AML-193 (cell line): ENCODE data around the gene BRINP2.

Experiments used
- DNase-seq, 2 experiments: peaks; one replicate each; lab custom pipeline; 2025; lab: John Stamatoyannopoulos, UW

Gene BRINP2

DNA sequence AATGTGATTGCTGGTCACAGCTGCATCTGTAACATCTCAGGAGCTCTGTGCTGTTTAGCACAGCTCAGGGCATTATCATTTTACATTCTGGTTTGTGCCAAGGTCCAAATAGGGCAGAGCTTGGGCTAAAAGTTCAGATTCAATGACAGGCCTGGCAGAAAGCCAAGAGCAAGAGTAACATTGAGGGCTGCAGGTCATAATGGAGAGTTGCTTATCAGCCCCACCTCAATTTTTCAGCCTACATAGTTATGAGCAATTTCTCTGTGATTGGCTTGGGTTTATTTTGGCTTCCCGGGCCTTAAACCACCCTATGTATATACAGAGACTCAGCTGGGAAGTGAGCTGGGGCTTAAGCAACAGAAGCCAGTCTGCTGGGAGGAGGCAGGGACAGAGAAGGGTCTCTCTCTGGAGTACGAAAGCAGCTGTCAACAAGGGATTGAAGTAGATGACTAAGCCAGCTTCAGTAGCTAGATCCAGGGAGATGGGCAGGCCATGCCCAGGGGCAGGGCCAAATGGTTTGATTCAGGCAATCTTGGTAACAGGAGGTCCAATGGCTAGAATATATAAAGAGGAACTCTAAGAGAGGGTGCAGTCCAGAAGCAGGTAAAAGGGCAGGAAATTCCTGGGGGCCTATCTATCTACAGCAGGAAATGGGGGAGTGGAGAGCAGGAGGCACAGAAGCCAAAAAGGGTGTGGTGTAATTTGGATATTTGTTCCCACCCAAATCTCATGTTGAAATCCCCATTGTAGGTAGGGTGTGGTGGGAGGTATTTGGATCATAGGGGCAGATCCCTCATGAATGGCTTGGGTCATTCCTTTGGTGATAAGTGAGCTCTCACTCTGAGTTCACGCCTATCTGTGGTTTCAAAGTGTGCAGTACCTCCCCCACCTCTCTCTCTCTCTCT, 49.0 kb downstream of the BRINP2 start:
- DNase-seq = no peak

DNA sequence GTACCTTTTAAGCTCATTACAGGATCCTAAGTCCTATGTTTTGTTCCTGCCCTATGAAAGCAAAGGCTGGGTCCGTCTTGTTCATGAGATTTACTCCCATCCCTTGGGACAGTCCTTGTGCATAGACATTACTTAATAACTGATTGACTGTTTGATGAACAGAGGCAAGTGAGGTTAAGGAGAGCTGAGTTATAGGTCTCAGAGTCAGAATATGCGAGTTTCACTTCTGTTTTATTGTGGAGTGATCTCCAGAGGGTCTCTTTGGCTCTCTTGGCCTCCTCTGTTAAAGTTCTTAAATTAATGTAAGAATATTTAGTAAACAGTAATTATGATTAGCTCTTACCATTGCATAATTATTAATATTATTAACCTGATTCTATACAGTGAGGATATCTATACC, 52.6 kb downstream of the BRINP2 start:
- DNase-seq = no peak

DNA sequence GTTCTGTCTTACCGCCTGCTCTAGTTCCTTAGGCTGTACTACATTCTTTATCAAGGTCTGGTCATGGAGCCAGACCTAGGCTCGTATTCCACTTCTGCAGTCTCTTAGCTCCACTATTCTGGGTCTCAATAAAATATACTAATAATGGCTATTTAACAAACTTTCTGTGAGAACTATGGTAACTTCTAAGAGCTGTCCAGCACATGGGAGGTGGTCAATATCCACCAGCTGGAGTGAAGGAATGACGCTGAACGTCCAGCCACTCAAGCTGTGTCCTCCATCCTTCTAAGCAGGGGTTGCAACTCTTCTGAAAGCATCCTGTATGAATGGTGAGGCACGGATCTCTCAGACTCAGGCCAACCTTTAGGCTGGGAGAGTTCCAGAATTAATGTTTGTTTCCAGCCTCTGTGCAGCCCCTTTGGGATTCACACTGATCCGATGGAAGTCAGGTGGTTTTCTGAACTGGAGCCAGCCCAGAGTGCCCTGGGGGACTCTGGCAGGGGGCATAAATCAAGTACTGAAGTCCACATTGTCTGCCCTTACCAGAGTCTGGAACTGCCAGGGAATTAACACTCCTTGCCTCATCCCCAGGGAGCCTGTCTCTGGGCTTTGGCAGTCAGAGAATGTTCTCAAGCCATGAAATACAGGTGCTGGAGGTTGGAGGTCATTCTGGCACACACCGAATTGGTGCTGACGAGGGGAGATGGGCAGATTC, 57.4 kb downstream of the BRINP2 start:
- no peak for DNase-seq

DNA sequence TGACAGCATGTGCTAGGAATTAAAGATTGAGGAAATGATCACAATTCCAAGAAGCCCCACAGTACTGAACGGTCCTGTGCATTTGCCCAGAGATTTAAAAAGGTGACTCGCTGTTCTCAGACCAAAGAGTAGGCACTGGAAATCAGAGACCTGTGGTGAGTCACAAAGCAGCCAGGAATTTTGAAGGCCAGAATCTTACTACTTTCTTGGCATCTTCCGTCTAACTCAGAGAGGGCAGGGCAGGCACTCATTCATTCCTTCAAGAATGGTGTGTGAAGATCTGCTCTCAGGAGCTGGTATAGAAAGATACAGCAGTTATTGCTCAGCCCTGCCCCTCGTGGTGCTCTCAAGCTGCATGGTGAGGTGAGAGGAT, 57.9 kb downstream of the BRINP2 start:
- DNase-seq = no peak

DNA sequence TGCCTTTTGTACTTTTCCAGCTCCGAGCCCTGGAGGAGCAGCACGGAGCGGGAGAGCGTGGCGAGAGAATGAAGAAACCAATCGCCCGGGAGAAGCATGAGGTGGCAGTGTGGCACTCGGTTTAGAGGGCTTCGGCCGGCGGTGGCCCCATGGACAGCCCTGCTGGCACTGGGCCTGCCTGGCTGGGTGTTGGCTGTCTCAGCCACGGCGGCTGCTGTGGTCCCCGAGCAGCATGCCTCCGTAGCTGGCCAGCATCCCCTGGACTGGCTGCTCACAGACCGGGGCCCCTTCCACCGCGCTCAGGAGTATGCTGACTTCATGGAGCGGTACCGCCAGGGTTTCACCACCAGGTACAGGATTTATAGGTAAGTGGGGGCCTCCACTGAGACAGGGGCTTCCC, 59.0 kb downstream of the BRINP2 start:
- DNase-seq = no peak

DNA sequence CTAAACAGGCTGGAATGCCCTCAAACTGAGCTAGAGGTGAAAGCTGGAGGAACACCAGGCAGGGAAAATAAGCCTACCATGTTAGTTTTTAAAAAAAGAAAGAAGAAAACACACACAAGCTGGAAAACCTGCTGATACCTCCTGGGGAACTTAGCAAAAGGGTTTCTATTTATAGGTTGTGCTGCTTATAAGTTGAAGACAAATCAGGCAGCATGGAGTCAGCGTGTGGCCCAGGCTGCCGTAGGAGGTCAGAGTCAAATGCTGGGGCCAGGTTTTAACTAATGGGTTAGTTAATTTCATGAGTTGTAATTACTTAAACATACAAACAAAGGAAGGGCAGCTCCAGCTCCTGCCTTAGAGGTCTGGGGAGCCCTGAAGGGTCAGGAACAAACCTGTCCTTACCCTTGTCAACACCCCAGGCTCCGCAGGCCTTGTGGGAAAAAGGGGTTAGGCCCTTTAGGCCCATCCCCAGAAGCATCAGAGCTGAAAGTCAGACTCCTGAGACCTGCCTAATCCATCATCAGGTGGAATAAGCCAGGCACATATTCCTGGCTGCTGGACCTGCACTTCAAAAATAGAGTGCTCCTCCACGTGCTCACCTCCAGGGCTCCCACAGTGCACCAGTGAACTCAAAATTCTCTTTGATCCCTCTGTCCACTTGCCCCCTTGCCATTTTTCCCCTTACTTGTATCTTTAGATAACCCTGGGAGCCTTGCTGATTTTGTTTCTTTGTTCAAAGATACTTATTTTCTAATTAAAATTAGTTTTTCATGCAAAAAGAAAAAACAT, 59.7 kb downstream of the BRINP2 start:
- DNase-seq = no peak

DNA sequence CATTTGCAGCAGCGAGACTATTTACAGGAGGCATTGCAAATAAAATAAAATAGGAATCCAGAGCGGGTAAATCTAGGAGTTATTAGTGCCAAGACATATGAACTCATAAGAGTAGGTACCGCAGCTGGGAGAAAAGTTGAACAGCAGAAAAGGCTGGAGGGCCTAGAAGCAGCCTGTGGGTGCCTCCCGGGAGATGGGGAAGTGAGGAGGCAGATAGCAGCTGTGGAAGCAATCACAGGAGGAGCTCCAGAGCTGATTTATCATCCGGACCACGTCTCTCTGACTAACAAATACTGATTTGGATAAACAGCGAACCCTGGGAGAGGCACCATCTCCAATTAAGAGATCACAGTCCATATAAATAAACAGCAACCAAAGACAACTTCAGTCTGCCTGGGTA, 64.6 kb downstream of the BRINP2 start:
- DNase-seq = no peak

DNA sequence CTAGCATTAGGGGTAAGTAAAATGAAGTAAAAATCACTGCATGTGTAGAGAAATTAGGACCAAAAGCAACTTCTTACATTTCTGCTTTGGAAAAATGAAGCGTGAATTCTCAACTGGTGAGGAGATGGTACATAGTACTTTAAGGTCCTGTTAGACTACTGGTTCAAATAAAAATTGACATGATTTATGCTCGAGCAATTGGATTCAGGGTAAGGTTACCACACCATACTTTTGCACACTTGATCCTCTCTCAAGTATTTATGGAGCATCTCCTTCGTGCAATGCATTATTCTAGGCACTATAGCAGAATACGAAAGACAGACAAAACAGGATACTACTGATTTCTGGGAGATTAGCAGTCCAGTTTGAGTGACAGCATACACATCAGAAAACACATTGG, 66.2 kb downstream of the BRINP2 start:
- DNase-seq = no peak

DNA sequence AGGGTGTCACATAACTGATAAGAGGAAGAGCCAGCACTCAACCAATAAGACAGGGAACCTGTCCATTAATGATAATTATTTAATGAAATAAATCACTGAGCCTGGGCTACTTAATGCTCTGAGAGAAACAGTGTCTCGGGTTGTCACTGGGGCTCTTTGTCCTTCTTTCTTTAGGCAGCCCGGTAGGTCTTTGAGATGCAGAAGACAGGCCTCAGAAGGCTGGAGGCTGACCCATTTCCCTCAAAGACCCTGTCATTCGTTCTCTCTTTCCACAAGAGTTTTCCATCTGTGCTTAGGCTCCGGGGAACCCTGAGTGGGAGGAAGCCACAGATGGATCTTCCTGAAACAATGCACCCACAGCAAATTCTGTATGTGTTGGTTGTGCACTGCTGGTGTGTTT, 68.2 kb downstream of the BRINP2 start:
- DNase-seq = no peak

DNA sequence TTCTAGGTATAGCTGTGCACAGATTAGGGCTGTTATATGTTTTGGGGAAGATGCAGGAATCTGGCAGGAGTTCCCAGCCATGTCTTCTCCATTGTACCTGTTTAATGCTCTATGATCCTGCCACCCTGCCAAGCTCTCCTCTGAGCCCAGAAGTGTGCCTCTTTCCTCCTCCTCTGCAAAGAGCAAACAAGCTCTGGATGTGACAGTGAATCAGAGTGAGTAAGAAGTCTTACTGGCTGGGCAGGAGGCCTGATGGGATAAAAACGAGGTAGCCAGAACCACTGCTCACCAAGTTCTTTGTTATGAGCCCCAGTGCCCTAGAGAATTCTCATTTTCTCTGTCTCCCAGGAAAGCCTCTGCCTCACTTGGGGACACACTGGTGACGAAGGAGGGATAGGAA, 69.0 kb downstream of the BRINP2 start:
- no peak for DNase-seq

DNA sequence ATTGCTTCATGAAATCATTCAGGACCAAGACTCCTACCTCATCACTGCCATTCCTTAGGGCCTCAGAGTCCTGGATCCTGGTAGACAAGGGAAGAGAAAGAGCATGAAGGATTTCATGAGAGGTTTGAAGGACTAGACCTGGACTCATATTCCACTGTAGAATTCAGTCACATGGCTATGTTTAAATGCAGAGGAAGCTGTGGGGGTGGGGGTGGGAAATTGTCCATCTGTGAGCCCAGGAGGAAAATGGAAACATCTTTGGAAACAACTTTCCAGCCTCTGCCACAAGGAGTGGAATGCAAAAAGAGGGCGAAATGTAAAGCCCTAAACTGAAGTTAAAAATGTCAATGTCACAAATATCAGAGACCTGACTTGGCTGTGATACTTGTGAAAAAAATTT, 73.0 kb downstream of the BRINP2 start:
- no peak for DNase-seq

DNA sequence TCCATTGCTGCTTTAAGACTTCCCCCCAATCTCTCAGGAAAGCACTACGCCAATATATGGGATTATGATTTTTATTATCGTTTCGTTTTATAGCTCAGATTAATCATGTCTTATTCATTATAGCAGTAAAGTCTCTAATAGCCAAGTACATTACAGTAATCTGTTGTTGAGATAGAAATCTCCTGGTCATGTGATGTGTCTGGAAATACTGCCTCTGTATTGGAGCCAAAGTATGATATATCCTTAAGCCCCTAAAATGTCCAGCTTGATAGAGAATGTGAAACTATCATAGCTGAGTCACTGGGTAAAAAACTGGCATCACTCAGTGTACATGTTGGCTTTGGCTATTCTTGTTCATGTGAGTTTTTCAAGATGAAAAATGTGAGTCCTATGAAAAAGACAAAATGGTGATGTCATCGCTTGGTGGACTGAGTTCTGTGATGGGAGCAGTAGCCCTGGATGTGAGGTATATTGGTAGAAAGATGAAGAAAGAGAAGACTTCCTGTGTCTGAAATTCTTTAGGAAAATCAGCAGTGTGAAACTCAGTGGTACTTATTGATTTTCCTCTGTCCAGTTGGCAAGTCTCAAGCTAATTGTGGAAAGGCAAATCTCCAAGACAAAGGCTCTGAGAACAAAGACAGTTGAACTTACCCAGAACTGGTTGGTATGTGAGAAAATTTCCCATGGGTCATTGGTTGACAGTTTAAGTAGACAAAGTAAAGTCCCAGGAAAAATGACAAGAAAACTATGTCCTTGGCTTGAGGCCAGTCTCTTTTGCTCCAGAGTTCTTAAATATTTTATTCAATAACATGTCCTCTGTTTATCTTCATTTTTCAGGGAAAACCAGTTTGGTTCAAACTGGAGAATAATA, 76.2 kb downstream of the BRINP2 start:
- DNase-seq = no peak

DNA sequence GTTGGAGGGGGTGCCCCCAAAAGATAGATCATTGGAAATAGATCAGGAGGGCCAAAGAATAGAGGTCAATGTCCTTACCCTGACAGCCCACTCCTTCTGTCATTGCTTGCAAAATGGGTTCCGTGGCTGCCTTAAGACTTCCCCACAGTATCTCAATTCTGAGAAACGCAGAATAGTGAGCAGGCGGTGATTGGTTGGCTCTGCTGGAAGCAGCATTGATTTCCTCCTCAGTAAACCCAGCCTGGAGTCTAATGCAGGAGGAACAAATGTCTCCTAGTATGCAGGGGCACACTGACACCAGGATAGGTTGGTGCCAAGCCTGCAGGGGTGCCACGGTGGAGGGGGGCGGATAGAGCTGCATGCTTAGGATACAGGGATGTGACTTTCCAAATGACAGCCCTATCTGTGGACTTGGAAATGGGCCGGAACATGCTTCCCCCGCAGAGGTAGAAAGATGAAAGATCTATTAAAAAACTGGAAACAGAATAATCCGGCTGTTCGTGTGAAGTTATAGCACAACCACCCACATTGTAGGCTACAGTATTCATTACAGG, 76.9 kb downstream of the BRINP2 start:
- DNase-seq = no peak

DNA sequence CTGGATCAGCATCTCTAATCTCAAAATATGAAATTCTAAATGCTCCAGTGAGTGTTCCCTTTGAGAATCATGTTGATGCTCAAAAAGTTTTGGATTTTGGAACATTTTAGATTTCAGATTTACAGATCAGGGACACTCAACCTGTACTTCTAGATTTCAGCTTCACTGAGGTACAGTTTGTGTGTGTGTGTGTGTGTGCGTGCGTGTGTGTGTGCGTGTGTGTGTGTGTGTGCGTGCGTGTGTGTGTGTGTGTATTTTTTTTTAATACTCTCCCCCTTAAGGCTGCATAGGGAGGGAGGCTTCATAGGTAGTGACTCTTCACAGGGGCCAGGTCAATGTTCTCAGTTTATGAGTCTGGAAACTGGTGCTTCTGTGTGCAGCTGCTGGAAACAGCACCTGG, 77.5 kb downstream of the BRINP2 start:
- DNase-seq = no peak

DNA sequence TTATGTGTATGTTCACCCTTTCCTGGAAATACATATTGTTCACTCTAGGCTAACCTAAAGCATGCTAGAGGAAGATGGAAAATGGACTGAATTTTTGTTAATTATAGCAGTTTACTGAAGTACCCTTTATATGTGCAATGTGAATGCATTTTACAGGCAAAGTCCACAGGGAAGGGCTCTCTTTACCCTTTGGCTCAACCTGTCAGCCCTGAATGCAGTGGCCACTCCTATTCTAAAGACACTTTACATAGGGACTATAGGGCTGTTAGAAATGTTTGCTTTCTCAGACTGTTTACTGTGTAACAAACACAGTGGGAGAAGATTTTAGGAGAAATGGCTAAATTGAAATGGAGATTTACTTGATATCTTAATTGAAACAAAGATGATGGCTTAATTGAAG, 78.5 kb downstream of the BRINP2 start:
- DNase-seq = no peak

DNA sequence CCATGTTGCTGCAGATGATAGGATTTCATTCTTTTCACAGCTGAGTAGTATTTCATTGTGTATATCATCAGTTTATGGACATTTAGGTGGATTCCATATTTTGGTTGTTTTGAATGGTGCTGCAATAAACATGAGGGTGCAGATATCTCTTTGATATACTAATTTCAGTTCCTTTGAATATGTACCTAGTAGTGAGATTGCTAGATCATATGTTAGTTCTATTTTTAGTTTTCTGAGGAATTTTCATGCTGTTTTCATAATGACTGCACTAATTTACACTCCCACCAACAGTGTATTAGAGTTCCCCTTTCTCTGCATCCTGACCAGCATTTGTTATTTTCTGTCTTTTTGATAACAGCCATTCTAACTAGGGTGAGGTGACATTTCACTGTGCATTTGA, 82.1 kb downstream of the BRINP2 start:
- DNase-seq = no peak

DNA sequence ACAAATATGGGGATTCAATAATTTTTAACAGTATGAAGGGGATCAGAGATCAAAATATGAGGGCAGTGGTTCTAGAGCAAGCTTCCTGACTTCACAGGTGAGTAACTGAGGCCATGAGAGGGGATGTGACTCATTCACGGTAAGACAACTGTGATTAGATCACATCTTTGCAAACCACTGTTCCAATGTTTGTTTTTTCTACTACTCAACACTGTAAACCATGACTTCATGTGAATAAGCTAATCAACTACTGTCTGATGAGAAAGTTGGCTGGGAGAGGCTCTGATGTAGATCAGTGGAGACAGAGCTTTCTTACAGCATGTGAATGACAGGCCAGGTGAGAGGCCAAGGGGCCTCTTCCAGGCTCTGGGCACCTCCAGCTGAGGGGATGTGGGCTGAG, 84.7 kb downstream of the BRINP2 start:
- no peak for DNase-seq

DNA sequence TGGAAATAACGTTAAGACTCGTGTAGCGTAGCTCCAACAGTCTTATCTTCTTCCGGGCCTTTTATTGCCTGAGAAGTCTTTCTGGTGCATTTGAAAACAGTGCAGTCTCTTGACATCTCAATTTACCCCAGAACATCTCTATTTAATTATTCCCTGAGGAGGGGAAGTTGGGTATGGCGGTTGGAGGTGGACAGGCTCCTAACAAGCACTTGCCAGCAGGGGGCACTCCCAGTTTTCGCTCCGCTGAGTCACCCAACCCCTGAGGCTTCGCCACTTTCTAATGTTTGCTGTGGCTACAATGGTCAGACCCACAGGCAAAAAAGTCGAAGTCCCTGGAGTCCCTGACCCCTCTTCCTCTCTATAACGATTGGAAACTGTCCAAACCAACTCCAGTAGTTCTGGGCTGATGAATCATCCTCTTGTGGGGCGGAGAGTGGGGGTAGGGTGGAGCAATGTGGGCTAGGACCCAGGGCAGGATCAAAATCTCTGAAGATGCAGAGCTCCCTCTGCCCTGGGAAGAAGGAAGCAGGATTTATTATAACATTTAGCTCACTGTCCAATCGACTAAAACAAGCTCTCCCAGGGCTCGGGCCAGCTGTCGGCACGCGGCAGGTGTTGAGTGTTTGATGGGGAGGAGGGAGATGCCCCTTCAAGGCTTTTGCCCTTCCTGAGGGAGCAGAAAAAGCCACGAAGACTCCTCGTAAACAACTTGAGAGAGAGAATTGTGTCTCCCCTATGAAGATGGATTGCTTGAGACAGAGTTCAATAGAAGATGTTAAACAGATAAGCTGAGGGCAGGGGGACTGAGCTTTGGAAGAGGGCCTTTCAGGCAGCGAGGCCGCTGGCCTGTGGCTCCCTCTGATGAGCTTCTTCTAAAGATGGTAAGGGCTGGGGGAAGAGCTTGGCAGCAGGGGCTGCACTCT, 85.7 kb downstream of the BRINP2 start:
- no peak for DNase-seq

DNA sequence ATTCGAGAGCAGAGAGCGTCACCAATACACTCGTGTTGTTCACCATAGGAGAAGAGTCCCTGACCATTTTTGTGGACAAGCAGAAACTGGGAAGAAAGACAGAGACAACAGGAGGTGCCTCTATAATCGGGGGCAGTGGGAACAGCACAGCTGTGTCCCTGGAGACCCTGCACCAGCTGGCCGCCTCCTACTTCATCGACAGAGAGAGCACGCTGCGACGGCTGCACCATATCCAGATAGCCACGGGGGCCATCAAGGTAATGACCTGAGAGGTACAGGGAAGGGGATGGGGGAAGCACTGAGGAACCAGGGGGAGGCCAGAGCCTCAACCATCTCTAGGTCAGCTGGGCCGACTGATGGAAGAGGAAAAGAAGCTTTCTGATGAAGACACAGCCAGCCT, 86.4 kb downstream of the BRINP2 start:
- no peak for DNase-seq

DNA sequence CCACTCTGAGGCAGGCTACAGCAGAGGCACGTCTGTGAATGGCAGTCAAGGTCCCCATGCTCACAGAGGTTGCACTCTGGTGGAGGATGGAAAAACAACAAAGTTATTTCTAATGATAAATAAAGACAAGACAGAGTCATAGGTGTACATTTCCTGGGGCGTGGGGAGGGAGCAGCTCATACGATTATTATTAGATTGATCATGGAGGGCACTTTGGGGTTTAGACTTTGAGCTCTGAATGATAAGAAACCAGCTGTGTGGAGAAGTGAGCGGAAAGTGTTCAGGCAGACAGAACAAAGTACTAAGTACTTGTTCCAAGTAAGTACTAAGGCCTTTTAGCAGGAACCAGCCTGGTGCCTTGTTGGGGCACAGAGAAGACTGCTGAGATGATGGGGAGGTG, 86.8 kb downstream of the BRINP2 start:
- no peak for DNase-seq
